ENCODE measurements around the gene TRAF7.
"Not testable (repeated sequence)": the region's sequence is repeated elsewhere in the genome, so short reads cannot be mapped to it uniquely, and the experiment has no call there.

Gene TRAF7

GRCh38 chr16:2116428-2116827 lies 39.2 kb upstream of the TRAF7 start:
- not testable (repeated sequence) for ATAC-seq, H3K9me3 Mint-ChIP-seq, H3K4me3 Mint-ChIP-seq, H3K27ac Mint-ChIP-seq, DNase-seq, H3K27me3 Mint-ChIP-seq
- H3K4me1 Mint-ChIP-seq = peaks cover 11% of the 10 kb centered on the region

GRCh38 chr16:2117341-2117740 lies 38.2 kb upstream of the TRAF7 start:
- not testable (repeated sequence) for H3K4me3 Mint-ChIP-seq, ATAC-seq, DNase-seq, H3K27me3 Mint-ChIP-seq, H3K27ac Mint-ChIP-seq, H3K9me3 Mint-ChIP-seq
- H3K4me1 Mint-ChIP-seq = peaks cover 16% of the 10 kb centered on the region

DNA sequence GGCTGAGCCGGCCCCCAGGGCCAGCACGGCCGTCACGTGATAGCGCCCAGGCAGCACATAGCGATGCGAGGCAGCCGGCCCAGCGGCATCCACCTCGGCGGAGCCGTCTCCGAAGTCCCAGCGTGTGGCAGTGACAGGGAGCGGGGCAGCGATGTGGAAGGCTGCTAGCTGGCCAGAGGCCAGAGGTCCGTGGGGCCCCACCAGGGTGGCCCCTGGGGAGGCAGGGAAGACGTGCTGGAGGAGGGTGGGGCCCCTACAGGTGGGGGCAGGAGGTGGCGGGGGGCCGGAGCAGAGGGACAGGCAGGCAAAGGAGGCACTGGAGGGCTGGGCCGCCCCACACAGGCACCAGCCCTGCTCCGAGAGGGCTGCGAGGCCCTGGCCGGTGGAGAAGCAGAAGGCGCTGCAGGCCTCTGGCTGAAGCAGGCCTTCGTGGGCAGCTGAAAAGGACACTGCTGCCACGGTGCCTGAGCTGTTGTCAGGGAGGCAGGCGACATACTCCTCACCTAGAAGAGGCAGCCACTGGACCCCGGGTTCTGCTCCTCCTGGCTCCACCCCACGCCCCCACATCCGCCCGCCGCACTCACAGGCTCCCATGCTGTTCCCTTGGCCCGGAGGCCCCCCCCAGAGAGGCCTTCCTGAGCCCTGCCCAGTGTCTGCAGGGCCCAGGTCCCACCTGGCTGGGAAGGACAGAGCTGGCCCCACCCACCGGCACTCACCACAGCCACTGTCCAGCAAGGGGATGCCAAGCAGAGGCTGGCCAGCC lies 37.4 kb upstream of the TRAF7 start:
- not testable (repeated sequence) for H3K27me3 Mint-ChIP-seq, H3K4me3 Mint-ChIP-seq, H3K9me3 Mint-ChIP-seq, DNase-seq, H3K27ac Mint-ChIP-seq, ATAC-seq
- H3K4me1 Mint-ChIP-seq = peaks cover 16% of the 10 kb centered on the region

- H3K4me1 Mint-ChIP-seq = peaks cover 31% of the 10 kb centered on the region
- not testable (repeated sequence) for H3K27ac Mint-ChIP-seq, H3K9me3 Mint-ChIP-seq, DNase-seq, H3K4me3 Mint-ChIP-seq, H3K27me3 Mint-ChIP-seq
- ATAC-seq = peak; percentile 67
Measured at GRCh38 chr16:2121325-2121724, 34.3 kb upstream of the TRAF7 start.

DNA sequence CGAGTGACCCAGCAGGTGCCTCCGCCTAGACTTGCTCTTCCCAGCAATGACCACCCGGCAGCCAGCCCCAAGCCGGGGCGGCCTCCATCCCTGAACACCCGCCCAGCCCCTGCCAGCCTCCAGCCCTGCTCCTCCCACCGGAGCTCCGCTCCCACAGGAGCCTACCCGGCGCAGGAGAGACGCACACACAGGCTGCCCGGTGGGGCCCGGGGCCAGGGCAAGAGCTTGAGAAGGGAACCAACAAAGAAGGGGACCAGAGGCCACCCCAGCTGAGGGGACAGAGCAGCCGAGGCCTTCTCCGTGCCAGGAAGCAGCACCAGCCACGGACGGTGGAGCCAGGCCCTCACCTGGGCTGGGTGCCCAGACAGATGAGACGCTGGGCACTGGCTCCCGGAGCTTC lies 33.7 kb upstream of the TRAF7 start:
- H3K27me3 Mint-ChIP-seq = no peaks in the 10 kb centered on the region
- no peaks in the 10 kb centered on the region for H3K9me3 Mint-ChIP-seq
- peaks cover 37% of the 10 kb centered on the region for H3K4me1 Mint-ChIP-seq
- no peak overlapping the region for H3K4me3 Mint-ChIP-seq
- no peak for DNase-seq
- no peak for ATAC-seq
- H3K27ac Mint-ChIP-seq = no peak overlapping the region

- no peaks in the 10 kb centered on the region for H3K27me3 Mint-ChIP-seq
- ATAC-seq (no peak), DNase-seq (no peak)
- peak overlapping the region in 1 of 2 donors; percentile 82 for H3K27ac Mint-ChIP-seq
- no peak overlapping the region for H3K4me3 Mint-ChIP-seq
- peaks cover 42% of the 10 kb centered on the region for H3K4me1 Mint-ChIP-seq
- no peaks in the 10 kb centered on the region for H3K9me3 Mint-ChIP-seq
Measured at GRCh38 chr16:2122429-2122828, 33.2 kb upstream of the TRAF7 start.

DNA sequence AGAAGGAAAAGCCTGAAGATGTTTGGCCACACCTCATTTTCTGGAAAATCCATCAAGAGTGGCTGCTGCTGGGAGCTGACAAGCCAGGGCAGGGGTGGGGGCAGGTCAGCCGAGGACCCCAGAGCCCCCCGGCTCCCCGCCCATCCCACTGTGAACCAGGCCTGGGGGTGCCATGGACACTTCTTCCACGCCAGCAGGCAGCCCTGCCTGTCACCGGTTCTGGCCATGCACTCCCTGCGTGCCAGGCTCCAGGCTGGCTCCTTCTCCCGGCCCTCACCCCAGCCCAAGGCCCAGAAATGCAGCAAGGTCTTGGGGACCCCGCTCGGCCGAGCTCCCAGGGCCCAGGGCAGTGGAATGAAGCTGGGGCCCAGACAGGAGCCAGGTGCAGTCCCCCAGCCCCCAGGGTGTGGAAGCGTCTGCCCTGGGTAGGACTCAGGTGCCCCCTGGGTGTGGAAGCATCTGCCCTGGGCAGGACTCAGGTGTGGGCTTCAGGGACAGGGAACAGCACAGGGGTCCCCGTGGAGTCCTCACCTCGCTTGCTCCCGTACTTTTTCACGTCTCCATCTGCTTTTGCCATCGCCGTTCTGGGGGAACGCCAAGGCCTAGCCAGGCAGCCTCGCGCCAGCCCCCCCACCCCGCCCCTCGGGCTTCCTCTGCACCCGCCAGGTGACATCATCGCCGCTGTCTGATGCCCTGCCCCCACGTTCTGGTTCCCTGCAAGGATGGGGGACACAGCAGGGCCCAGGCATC lies 32.5 kb upstream of the TRAF7 start:
- not testable (repeated sequence) for H3K27ac Mint-ChIP-seq, H3K4me3 Mint-ChIP-seq, ATAC-seq, DNase-seq, H3K9me3 Mint-ChIP-seq, H3K27me3 Mint-ChIP-seq
- H3K4me1 Mint-ChIP-seq = peaks cover 45% of the 10 kb centered on the region

GRCh38 chr16:2123706-2124376 lies 31.7 kb upstream of the TRAF7 start:
- H3K27me3 Mint-ChIP-seq, H3K9me3 Mint-ChIP-seq, H3K4me3 Mint-ChIP-seq, DNase-seq, ATAC-seq, H3K27ac Mint-ChIP-seq: not testable (repeated sequence)
- peaks cover 53% of the 10 kb centered on the region for H3K4me1 Mint-ChIP-seq

GRCh38 chr16:2124377-2124693 lies 31.2 kb upstream of the TRAF7 start:
- not testable (repeated sequence) for H3K9me3 Mint-ChIP-seq, H3K27me3 Mint-ChIP-seq, H3K4me3 Mint-ChIP-seq, DNase-seq, H3K27ac Mint-ChIP-seq, ATAC-seq
- peaks cover 55% of the 10 kb centered on the region for H3K4me1 Mint-ChIP-seq

GRCh38 chr16:2124694-2125444 lies 30.7 kb upstream of the TRAF7 start:
- H3K4me1 Mint-ChIP-seq = peaks cover 55% of the 10 kb centered on the region
- H3K27me3 Mint-ChIP-seq, ATAC-seq, H3K9me3 Mint-ChIP-seq, H3K27ac Mint-ChIP-seq, H3K4me3 Mint-ChIP-seq, DNase-seq: not testable (repeated sequence)

- H3K27ac Mint-ChIP-seq, H3K27me3 Mint-ChIP-seq, H3K9me3 Mint-ChIP-seq, DNase-seq, H3K4me3 Mint-ChIP-seq, ATAC-seq: not testable (repeated sequence)
- peaks cover 51% of the 10 kb centered on the region for H3K4me1 Mint-ChIP-seq
Measured at GRCh38 chr16:2125609-2126008, 30.0 kb upstream of the TRAF7 start.

DNA sequence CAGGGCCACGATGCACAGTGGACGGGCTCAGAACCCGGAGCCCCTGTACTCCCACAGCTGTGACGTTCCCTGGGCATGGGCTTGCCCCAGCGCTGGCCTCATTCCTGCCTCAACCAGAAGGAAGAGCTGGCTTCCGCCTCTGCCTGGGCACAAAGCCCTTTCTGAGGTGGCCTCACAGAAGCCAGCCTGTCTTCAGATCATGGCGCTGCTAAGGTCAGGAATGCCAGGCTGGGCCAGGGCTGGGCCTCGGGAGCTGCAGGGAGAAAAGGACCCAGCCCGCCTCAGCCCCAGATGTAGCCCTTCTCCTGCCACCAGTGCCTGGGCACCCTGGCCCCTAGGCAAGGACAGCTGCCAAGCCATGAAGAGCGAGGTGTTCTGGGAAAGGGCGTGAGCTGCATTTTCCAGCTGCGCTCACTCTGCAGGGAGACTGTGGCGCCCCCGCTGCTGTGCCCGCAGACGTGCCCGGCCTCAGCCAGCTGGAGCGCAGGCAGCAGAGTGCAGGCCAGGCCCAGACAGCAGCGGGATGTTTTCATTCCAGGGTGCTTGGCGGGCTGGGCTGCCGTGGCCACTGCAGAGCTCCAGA lies 29.3 kb upstream of the TRAF7 start:
- not testable (repeated sequence) for DNase-seq, ATAC-seq, H3K4me3 Mint-ChIP-seq, H3K9me3 Mint-ChIP-seq, H3K27ac Mint-ChIP-seq, H3K27me3 Mint-ChIP-seq
- peaks cover 46% of the 10 kb centered on the region for H3K4me1 Mint-ChIP-seq

DNA sequence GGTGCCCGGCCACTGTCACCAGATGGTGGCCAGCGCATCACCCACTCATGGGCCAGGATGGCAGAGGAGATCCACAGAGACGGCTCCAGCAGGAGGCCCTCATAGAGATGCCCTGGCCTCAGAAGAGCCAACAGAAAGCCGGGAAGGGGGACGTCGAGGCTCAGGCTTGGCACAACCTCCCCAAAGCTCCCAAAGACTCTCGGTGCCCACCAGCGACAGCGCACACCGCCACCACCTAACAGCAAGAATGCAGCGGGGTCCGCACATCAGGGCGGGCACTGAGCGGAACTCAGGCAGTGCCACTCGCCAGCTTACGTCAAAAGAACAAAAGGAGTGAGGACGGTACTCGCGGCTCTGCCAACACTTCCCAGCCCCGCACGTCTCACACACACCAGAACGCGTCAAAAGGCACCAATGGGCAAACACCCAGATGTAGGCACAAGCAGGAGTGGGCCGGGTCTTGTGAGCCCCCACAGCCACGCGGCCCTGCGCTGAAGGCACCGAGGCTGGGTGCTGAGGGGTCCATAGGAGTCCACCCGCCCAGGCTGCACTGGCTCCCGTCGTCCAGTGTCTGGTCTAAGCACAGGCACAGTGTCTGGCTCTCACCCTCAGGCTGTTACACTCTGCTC lies 28.5 kb upstream of the TRAF7 start:
- not testable (repeated sequence) for H3K9me3 Mint-ChIP-seq, H3K4me3 Mint-ChIP-seq, H3K27ac Mint-ChIP-seq, H3K27me3 Mint-ChIP-seq, ATAC-seq, DNase-seq
- H3K4me1 Mint-ChIP-seq = peaks cover 39% of the 10 kb centered on the region

GRCh38 chr16:2127630-2128280 lies 27.8 kb upstream of the TRAF7 start:
- not testable (repeated sequence) for H3K27ac Mint-ChIP-seq, DNase-seq, H3K9me3 Mint-ChIP-seq, H3K27me3 Mint-ChIP-seq, ATAC-seq, H3K4me3 Mint-ChIP-seq
- H3K4me1 Mint-ChIP-seq = peaks cover 39% of the 10 kb centered on the region
